Suppressor macrophage treated with lipopolysaccharide for 4 hours (primary cell): ENCODE results near the gene ACHE.

Source experiments
- DNase-seq: peaks from one replicate; pipeline ENCODE4 v3.0.0-alpha.2; 2020

The ACHE gene

GRCh38 chr7:100884736-100885439, 10.8 kb downstream of the ACHE start:
- peak; percentile 29 for DNase-seq

- DNase-seq, result no peak
Observed at GRCh38 chr7:100882785-100883526, 12.7 kb downstream of the ACHE start.

DNA sequence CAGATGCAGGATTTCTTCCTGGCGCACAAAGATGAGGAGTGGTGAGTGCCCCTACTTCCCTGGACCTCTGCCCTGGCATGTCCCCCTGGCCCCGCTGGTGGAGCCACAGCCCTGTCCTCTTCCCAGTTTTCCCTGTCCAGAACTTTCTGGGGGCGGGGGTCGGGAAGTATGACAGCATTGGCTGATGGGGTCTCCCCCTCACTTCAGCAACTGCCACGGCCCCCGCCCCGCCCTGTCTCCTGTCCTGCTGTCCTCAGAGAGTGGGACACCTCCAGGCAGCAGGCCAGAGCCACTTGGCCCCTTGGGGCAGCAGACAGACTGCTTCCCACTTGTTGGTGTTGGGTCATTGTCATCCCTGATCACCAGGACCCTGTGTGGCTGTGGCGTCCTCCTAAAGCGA, 13.5 kb downstream of the ACHE start:
- DNase-seq, result no peak

DNA sequence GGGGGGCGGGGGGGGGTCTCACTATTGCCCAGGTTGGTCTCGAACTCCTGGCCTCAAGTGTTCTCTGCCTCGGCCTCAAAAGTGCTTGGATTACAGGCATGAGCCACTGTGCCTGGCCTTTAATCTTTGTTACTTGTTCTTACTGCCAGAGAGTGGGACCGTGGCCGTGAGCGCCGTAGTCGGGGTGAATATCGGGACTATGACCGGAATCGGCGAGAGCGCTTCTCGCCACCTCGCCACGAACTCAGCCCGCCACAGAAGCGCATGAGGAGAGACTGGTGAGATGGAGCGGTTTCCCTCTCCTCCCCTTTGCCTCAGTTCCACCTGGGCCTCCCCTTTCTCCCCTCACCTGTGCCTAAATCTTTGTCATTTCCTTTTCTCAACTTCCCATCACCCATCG, 14.6 kb downstream of the ACHE start:
- no peak for DNase-seq

DNA sequence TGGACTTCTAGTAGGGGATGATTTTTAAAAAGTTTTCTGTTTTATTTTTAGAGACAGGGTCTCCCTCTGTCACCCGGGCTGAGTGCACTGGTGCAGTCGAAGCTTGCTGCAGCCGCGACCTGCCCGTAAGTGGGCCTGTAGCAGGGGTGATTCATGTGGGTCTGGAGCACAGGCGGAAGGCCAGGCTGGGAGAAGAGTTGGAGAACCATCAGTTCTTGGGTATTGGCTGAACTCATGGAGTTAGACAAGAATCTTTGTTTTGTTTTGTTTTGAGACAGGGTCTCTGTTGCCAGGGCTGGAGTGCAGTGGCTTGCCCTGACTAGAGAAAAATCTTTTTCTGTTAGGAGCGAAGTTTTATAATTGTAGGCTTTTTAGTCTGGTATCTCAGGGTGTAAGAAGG, 15.0 kb downstream of the ACHE start:
- no peak for DNase-seq

DNA sequence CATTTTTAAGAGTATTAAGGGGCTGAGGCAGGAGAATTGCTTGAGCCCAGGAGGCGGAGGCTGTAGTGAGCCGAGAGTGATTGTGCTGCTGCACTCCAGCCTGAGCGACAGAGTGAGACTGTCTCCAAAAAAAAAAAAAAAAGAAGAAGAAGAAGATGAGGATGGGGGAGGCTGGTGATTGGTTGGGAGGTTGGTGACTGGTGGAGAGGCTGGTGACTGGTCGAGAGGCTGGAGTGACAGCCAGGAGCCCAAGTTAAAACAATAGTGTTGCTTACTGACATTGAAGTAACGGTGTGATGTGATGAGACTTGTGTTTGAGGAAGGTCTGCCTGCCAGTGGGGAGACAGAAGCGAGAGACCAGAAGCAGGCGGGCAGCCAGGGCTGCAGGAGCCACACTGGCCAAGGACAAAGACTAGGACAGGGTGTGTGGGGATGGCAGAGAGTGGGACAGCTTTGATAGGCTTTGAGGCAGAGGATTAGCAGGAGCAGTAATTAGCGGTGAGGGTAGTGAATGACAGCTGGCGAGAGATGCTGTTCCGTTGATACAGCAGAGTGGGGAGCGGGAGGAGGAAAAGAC, 15.9 kb downstream of the ACHE start:
- DNase-seq, result no peak

- DNase-seq, result no peak
Observed at GRCh38 chr7:100878685-100879084, 17.0 kb downstream of the ACHE start.

DNA sequence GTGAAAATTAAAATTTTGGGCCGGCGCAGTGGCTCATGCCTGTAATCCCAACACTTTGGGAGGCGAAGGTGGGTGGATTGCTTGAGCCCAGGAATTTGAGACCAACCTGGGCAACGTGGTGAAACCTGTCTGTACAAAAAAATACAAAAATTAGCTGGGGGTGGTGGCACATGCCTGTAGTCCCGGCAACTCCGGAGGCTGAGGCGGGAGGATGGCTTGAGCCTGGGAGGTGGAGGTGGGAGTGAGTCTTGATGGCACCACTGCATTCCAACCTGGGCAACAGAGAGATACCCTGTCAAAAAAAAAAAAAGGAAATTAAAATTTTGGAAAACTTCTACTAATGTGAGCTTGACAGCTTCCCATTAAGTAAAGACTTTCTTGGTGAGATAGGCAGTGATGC, 17.7 kb downstream of the ACHE start:
- DNase-seq, result no peak

GRCh38 chr7:100875356-100875751, 20.3 kb downstream of the ACHE start:
- DNase-seq, result peak; percentile 20

- DNase-seq, result peak; percentile 100
Observed at GRCh38 chr7:100874577-100875355, 20.9 kb downstream of the ACHE start, which contains the start of gene SRRT. Gene SRRT (plus strand): TSS chr7:100875103. CDS start chr7:100875591, 488 bp downstream.

GRCh38 chr7:100874300-100874576, 21.4 kb downstream of the ACHE start:
- no peak for DNase-seq

- DNase-seq, result no peak
Observed at GRCh38 chr7:100873599-100874299, 21.9 kb downstream of the ACHE start.

DNA sequence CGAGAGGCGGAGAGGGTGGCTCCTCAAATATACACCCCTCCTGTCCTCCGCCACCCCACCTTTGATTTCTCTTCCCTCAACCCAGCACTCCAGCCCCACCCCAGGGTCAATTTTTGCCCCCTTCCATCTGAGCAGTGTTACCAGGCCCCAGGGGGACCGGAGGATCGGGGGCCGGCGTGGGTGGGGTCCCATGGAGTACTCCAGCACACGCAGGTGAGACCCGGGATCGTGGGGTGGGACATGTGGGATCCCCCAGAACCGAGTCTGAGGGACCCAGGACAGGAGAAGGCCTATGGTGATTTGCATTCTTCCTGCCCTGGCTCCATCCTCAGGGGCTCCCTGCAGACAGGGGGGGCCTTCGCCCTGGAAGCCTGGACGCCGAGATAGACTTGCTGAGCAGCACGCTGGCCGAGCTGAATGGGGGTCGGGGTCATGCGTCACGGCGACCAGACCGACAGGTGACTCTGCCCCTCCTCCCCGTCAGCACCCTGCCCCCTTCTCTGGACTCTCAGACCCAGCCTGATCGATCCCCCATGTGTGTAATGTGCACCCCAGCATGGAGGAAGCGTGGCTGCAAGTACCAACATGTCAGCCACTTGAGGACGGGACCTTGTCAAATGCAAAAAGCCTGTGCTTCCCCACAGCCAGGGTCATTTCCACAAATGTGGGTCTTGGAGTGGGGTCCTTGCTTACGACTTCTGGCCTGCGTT, 27.8 kb downstream of the ACHE start:
- DNase-seq, result no peak

- DNase-seq, result peak; percentile 78
Observed at GRCh38 chr7:100867040-100867775, 28.5 kb downstream of the ACHE start, which contains the start of gene TRIP6. Gene TRIP6 (plus strand): TSS chr7:100867387. CDS start chr7:100867498, 111 bp downstream.

- no peak for DNase-seq
Observed at GRCh38 chr7:100866729-100867039, 29.0 kb downstream of the ACHE start.

- no peak for DNase-seq
Observed at GRCh38 chr7:100865938-100866728, 29.6 kb downstream of the ACHE start.

DNA sequence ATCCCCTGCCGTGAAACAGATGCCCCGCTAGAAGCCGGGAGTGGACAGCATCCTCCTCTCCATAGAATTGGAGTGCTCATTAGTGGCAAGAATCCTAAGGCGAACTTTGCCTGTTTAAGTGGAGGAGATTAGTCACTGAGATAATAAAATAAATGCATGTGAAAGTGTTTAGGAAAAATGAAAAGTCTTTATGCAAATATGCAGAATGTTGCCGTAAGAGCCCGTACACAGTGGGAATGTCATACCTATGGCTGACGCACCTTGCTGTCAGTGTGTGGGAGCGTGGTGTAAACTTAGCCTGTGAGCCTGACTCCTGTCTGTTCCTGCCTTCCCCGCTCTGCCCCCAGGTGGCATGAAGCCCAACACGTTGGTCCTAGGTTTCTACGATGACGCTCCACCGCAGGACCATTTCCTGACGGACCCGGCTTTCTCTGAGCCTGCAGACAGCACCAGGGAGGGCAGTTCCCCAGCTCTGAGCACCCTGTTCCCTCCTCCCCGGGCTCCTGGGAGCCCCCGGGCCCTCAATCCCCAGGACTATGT, 30.2 kb downstream of the ACHE start:
- DNase-seq, result no peak

- no peak for DNase-seq
Observed at GRCh38 chr7:100864263-100864845, 31.3 kb downstream of the ACHE start.

- DNase-seq, result no peak
Observed at GRCh38 chr7:100863406-100863950, 32.2 kb downstream of the ACHE start.

GRCh38 chr7:100861616-100861985, 34.1 kb downstream of the ACHE start:
- no peak for DNase-seq
